Neural cell (in vitro differentiated cells): Measurements from ENCODE around the gene IPO4. TPM values are rescaled to one million over a fixed set of nuclear protein-coding genes. Genes with fewer than 3 reads are reported as not detected.
A peak's percentile ranks its signal among the peaks of the same experiment; 100 is the strongest.

Experiments
- H2AFZ ChIP-seq: fragments of 200-600, 300-800 bp; sonication (generic), shearing (Covaris generic); 2 replicates; pipeline ENCODE4 v1.6.0; 2014; ENCODE audit warnings: low read depth, mild to moderate bottlenecking, antibody characterized with exemption, low read length, moderate library complexity
- H3F3A ChIP-seq: fragments of 200-600 bp; shearing (Covaris generic); 2 replicates; pipeline ENCODE4 v1.6.1; 2016; ENCODE audit warnings: mild to moderate bottlenecking, moderate library complexity, mixed read lengths, antibody characterized with exemption, low read length; ENCODE audit not compliant: insufficient read depth, poor library complexity, severe bottlenecking
- H3K27ac ChIP-seq: fragments of 200-600, 300-800 bp; sonication (generic), shearing (Covaris generic); 2 replicates; pipeline ENCODE4 v1.5.1; 2014; ENCODE audit warnings: mild to moderate bottlenecking, low read length, moderate library complexity
- H3K27me3 ChIP-seq: fragments of 300-800, 200-600 bp; sonication (generic), shearing (Covaris generic); 2 replicates; pipeline ENCODE4 v1.6.0; 2014; ENCODE audit warnings: mild to moderate bottlenecking, low read depth, low read length, moderate library complexity; ENCODE audit not compliant: insufficient read depth
- H3K36me3 ChIP-seq: fragments of 300-800, 200-600 bp; sonication (generic), shearing (Covaris generic); 2 replicates; pipeline ENCODE4 v1.5.1; 2014; ENCODE audit warnings: mild to moderate bottlenecking, antibody characterized with exemption, low read length, moderate library complexity; ENCODE audit not compliant: insufficient read depth
- H3K4me2 ChIP-seq: fragments of 300-800, 200-600 bp; sonication (generic), shearing (Covaris generic); 2 replicates; pipeline ENCODE4 v1.6.0; 2014; ENCODE audit warnings: mild to moderate bottlenecking, low read length
- H3K4me3 ChIP-seq: fragments of 300-800, 200-600 bp; sonication (generic), shearing (Covaris generic); 2 replicates; pipeline ENCODE4 v1.5.1; 2014; ENCODE audit warnings: mild to moderate bottlenecking, low read length, moderate library complexity
- H3K79me2 ChIP-seq: fragments of 200-600 bp; shearing (Covaris generic); replicated peaks from 2 replicates; pipeline ENCODE4 v1.6.0; 2014; ENCODE audit warnings: mild to moderate bottlenecking, low read length, moderate library complexity; ENCODE audit not compliant: insufficient read depth
- H3K9ac ChIP-seq: fragments of 300-800, 200-600 bp; sonication (generic), shearing (Covaris generic); 2 replicates; pipeline ENCODE4 v1.6.1; 2016; ENCODE audit warnings: mild to moderate bottlenecking, low read length, mixed read lengths
- H3K9me2 ChIP-seq: fragments of 200-600 bp; shearing (Covaris generic); 2 replicates; pipeline ENCODE4 v1.6.1; 2016; ENCODE audit warnings: mild to moderate bottlenecking, low read length, mixed read lengths; ENCODE audit not compliant: insufficient read depth
- H3K9me3 ChIP-seq: fragments of 200-600, 300-800 bp; sonication (generic), shearing (Covaris generic); 2 replicates; pipeline ENCODE4 v1.6.1; 2016; ENCODE audit warnings: mild to moderate bottlenecking, mixed run types, low read length, moderate library complexity, mixed read lengths
- H4K20me1 ChIP-seq: fragments of 200-600 bp; shearing (Covaris generic); 2 replicates; pipeline ENCODE4 v1.6.1; 2016; ENCODE audit warnings: mild to moderate bottlenecking, mixed run types; ENCODE audit not compliant: insufficient read depth
- EP300 ChIP-seq: fragments of 450-650 bp; conservative IDR thresholded peaks from 2 replicates; pipeline ENCODE4 v1.6.1; 2014; ENCODE audit warnings: antibody characterized with exemption, mild to moderate bottlenecking, moderate library complexity; ENCODE audit not compliant: poor library complexity, severe bottlenecking
- EZH2 ChIP-seq: fragments of 200-600, 300-800 bp; shearing (Covaris generic), sonication (generic); IDR thresholded peaks from 2 replicates; pipeline ENCODE4 v1.6.1; 2014; ENCODE audit warnings: antibody characterized with exemption, low read length, borderline replicate concordance, mild to moderate bottlenecking; ENCODE audit not compliant: insufficient read depth, poor library complexity, severe bottlenecking
- MXI1 ChIP-seq: fragments of 450-650 bp; conservative IDR thresholded peaks from 2 replicates; pipeline ENCODE4 v1.6.1; 2014; ENCODE audit warnings: antibody characterized with exemption, mild to moderate bottlenecking; ENCODE audit not compliant: poor library complexity, severe bottlenecking
- POLR2AphosphoS5 ChIP-seq: IDR thresholded peaks from 2 replicates; pipeline ENCODE4 v1.6.1; 2012
- RAD21 ChIP-seq: fragments of 450-650 bp; conservative IDR thresholded peaks from 2 replicates; pipeline ENCODE4 v1.6.1; 2014; ENCODE audit warnings: antibody characterized with exemption, mild to moderate bottlenecking, moderate library complexity
- SMC3 ChIP-seq: fragments of 450-650 bp; conservative IDR thresholded peaks from 2 replicates; pipeline ENCODE4 v1.6.1; 2014; ENCODE audit warnings: antibody characterized with exemption, mild to moderate bottlenecking, moderate library complexity; ENCODE audit not compliant: poor library complexity
- TAF1 ChIP-seq: IDR thresholded peaks from 2 replicates; pipeline ENCODE4 v1.6.1; 2012; ENCODE audit warnings: low read depth
- polyA plus RNA-seq: library from polyadenylated mRNA; depleted of rRNA; stranded (reverse); fragments of >200 nt; gene quantifications from 2 replicates; pipeline ENCODE4 v1.2.3, GENCODE V29; 2014
- TF ChIP-seq, protein P1 (sequence below): IDR thresholded peaks from 2 replicates; pipeline ENCODE4 v1.6.1; 2012; ENCODE audit warnings: borderline replicate concordance
- TF ChIP-seq, protein P2 (sequence below): fragments of 450-650 bp; IDR thresholded peaks from 2 replicates; pipeline ENCODE4 v1.5.1; 2014; ENCODE audit warnings: antibody characterized with exemption, mild to moderate bottlenecking, moderate library complexity; ENCODE audit not compliant: poor library complexity, severe bottlenecking

The IPO4 gene
- polyA plus RNA-seq, 1 donor from 2014 or later, result 9.2 TPM

DNA sequence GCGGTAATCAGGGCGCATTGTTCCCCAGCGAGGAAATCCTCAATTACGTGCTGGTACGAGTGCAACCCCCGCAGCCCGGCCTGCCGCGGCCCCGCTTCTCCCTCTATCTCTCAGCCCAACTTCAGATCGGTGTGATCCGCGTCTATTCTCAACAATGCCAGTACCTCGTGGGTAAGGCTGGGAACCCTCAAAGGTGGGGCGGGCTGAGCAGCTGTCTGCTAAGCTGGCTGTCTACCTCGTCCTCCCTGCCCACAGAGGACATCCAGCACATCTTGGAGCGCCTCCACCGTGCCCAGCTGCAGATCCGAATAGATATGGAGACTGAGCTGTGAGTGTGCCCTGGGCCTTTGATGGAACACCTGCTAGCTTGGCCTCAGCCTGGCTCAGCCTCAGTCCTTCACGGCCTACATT, 15.7 kb downstream of the IPO4 start:
- no peak for TF ChIP-seq TAF1
- TF ChIP-seq, protein P1, sequence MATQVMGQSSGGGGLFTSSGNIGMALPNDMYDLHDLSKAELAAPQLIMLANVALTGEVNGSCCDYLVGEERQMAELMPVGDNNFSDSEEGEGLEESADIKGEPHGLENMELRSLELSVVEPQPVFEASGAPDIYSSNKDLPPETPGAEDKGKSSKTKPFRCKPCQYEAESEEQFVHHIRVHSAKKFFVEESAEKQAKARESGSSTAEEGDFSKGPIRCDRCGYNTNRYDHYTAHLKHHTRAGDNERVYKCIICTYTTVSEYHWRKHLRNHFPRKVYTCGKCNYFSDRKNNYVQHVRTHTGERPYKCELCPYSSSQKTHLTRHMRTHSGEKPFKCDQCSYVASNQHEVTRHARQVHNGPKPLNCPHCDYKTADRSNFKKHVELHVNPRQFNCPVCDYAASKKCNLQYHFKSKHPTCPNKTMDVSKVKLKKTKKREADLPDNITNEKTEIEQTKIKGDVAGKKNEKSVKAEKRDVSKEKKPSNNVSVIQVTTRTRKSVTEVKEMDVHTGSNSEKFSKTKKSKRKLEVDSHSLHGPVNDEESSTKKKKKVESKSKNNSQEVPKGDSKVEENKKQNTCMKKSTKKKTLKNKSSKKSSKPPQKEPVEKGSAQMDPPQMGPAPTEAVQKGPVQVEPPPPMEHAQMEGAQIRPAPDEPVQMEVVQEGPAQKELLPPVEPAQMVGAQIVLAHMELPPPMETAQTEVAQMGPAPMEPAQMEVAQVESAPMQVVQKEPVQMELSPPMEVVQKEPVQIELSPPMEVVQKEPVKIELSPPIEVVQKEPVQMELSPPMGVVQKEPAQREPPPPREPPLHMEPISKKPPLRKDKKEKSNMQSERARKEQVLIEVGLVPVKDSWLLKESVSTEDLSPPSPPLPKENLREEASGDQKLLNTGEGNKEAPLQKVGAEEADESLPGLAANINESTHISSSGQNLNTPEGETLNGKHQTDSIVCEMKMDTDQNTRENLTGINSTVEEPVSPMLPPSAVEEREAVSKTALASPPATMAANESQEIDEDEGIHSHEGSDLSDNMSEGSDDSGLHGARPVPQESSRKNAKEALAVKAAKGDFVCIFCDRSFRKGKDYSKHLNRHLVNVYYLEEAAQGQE, result no peak
- no peak for TF ChIP-seq POLR2AphosphoS5
- TF ChIP-seq EP300, result no peak
- TF ChIP-seq, protein P2, sequence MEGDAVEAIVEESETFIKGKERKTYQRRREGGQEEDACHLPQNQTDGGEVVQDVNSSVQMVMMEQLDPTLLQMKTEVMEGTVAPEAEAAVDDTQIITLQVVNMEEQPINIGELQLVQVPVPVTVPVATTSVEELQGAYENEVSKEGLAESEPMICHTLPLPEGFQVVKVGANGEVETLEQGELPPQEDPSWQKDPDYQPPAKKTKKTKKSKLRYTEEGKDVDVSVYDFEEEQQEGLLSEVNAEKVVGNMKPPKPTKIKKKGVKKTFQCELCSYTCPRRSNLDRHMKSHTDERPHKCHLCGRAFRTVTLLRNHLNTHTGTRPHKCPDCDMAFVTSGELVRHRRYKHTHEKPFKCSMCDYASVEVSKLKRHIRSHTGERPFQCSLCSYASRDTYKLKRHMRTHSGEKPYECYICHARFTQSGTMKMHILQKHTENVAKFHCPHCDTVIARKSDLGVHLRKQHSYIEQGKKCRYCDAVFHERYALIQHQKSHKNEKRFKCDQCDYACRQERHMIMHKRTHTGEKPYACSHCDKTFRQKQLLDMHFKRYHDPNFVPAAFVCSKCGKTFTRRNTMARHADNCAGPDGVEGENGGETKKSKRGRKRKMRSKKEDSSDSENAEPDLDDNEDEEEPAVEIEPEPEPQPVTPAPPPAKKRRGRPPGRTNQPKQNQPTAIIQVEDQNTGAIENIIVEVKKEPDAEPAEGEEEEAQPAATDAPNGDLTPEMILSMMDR, result no peak
- no peak for TF ChIP-seq SMC3
- TF ChIP-seq EZH2, result no peak
- no peak for TF ChIP-seq RAD21
- TF ChIP-seq MXI1, result no peak
- no peaks in the 10 kb centered on the region for H3K9me2 ChIP-seq
- H3K9me3 ChIP-seq, result no peaks in the 10 kb centered on the region
- no peak overlapping the region for H3K9ac ChIP-seq
- no peaks in the 10 kb centered on the region for H3F3A ChIP-seq
- H3K27ac ChIP-seq, result no peak overlapping the region
- H3K27me3 ChIP-seq, result no peaks in the 10 kb centered on the region
- no peak overlapping the region for H2AFZ ChIP-seq
- H3K79me2 ChIP-seq, result no peaks in the 10 kb centered on the region
- H3K4me2 ChIP-seq, result no peak overlapping the region
- no peaks in the 10 kb centered on the region for H4K20me1 ChIP-seq
- H3K36me3 ChIP-seq, result no peaks in the 10 kb centered on the region
- H3K4me3 ChIP-seq, result peak overlapping the region; percentile 66

DNA sequence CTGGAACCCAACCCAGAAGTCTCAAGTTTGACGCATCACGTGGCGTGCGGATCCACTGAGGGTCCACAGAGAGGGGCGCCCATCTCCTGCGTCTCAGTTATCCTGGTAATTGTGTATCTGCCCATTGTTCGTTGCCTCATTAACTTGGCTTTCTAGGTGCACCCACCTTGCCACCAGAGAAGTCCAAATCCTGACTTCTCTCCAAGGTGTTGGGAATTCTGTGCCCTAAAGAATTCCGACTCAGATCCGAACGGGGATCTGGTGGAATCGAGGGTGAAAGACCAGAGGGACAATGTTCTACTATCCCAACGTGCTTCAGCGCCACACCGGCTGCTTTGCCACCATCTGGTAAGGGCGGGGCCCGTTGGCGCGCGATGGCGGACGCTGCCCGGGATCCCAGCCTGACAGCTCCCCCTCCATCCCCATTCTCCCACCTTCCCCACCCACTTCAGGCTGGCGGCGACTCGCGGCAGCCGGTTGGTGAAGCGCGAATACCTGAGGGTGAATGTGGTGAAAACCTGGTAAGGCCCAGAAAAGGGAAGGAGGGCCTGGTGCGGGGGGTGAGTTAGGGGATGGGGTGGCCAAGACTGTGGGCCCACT, 16.3 kb downstream of the IPO4 start:
- Histone ChIP-seq H3K9me2 (no peaks in the 10 kb centered on the region), H3K36me3 (no peaks in the 10 kb centered on the region), H4K20me1 (no peaks in the 10 kb centered on the region), H2AFZ (no peak overlapping the region), H3K4me2 (no peak overlapping the region), H3K9ac (peak overlapping the region; percentile 36), H3K9me3 (no peaks in the 10 kb centered on the region), H3K27me3 (no peaks in the 10 kb centered on the region), H3F3A (no peaks in the 10 kb centered on the region), H3K4me3 (peak overlapping the region; percentile 66), H3K27ac (peak overlapping the region; percentile 9), H3K79me2 (no peaks in the 10 kb centered on the region)
- TF ChIP-seq EP300 (no peak), RAD21 (no peak), MXI1 (no peak), EZH2 (no peak)
- TF ChIP-seq, protein P1, result no peak
